ENCODE data around the gene HPN.

DNA sequence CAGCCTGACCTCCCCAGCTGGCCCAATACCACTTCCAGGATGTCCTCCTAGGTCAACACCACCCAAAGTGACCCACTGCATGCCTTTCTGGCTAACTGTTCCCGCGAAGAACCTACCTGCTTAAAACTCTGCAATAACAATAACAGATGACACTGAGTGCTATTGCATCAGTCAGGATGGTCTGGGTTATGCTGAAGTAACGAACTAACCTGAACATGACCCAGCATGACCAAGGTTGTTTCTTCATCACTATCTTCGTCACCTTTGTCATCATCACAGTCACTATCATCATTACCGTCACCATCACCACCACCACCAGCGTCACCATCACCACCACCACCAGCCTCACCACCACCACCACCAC is 63.5 kb downstream of the HPN start:
- TF ChIP-seq, protein P1, sequence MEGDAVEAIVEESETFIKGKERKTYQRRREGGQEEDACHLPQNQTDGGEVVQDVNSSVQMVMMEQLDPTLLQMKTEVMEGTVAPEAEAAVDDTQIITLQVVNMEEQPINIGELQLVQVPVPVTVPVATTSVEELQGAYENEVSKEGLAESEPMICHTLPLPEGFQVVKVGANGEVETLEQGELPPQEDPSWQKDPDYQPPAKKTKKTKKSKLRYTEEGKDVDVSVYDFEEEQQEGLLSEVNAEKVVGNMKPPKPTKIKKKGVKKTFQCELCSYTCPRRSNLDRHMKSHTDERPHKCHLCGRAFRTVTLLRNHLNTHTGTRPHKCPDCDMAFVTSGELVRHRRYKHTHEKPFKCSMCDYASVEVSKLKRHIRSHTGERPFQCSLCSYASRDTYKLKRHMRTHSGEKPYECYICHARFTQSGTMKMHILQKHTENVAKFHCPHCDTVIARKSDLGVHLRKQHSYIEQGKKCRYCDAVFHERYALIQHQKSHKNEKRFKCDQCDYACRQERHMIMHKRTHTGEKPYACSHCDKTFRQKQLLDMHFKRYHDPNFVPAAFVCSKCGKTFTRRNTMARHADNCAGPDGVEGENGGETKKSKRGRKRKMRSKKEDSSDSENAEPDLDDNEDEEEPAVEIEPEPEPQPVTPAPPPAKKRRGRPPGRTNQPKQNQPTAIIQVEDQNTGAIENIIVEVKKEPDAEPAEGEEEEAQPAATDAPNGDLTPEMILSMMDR (IDR thresholded peaks at IDR 0.05), result no peak
- TF ChIP-seq POLR2A (IDR thresholded peaks at IDR 0.05) (no peak), EP300 (IDR thresholded peaks at IDR 0.05) (no peak)

Measured in tibial nerve (tissue), 4 donors.